Measurements from ENCODE around the gene ZNF213.

The ZNF213 gene

DNA sequence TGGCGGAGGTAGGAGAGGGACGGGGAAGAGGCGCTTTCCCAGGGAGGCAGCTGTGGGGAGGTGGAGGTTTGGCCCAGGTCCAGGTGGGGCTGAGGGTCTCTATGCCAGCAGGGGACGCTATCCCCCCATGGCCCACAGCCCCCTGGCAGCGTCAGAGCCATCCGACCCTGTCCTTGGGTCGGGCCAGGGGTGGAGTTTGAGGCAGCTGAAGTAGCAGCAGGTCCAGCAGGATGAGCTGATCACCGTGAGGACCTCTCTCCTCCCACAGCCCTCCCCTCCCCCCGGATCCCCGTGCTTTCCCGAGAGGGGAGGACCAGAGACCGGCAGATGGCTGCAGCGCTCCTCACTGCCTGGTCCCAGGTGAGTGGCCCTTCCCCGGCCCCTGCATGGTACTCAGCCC lies 19.3 kb upstream of the ZNF213 start:
- DNase-seq (ENCODE audit: insufficient read length, low spot score) (peak; percentile 13), FAIRE-seq (no peak)
- no peak for TF ChIP-seq CTCF (IDR thresholded peaks at IDR 0.05; ENCODE audit: insufficient read depth, missing control alignments)

GRCh38 chr16:3118204-3118790 lies 16.5 kb upstream of the ZNF213 start:
- DNase-seq (ENCODE audit: insufficient read length, low spot score) (peak; percentile 6), FAIRE-seq (no peak)
- TF ChIP-seq CTCF (IDR thresholded peaks at IDR 0.05; ENCODE audit: insufficient read depth, missing control alignments), result no peak

DNA sequence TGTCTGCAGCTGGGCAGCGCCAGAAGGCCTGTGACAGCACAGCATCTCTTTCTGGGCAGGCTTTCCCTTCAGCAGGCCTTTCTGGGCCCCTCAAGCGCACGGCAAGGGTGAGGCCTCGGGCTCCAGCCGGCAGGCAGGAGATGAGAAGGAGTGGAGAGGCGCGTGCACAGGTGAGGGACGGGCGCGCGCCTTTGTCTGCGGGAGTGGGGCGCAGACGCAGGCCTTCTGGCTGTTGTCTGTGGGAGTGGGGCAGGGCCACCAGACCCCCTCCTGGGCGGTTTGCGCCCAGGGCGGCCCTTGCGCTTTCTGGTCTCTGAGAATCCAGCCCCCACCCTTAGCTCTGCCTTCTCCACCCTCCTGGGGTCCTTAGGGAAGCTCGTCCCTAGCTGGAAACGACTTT lies 16.0 kb upstream of the ZNF213 start:
- DNase-seq (ENCODE audit: insufficient read length, low spot score), result no peak
- TF ChIP-seq CTCF (IDR thresholded peaks at IDR 0.05; ENCODE audit: insufficient read depth, missing control alignments), result no peak
- FAIRE-seq, result no peak

GRCh38 chr16:3119286-3119685 lies 15.5 kb upstream of the ZNF213 start:
- TF ChIP-seq CTCF (IDR thresholded peaks at IDR 0.05; ENCODE audit: insufficient read depth, missing control alignments), result no peak
- DNase-seq (ENCODE audit: insufficient read length, low spot score), result peak; percentile 12
- FAIRE-seq, result no peak

- TF ChIP-seq CTCF (IDR thresholded peaks at IDR 0.05; ENCODE audit: insufficient read depth, missing control alignments), result no peak
- DNase-seq (ENCODE audit: insufficient read length, low spot score), result peak; percentile 1
- FAIRE-seq, result no peak
Observed at GRCh38 chr16:3119701-3120408, 15.0 kb upstream of the ZNF213 start.

DNA sequence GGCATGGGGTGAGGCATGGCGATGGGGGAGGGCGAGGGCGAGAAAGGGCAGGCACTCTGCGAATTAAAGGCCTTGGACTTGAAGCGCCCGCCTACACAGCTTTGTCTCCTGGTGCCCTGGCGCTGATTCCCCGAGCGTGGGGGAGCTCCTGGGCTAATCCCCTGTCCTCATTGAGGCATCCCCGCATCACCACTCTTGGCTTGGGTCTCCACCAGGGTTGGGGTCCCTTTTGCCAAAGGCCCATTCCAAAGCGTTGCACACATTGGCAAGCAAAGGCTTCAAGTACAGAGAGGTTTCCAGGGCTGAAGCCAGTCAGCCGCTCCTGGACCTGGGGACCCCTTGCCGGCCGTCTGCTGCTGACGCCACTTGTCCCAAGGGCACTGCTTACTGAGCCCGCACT lies 14.4 kb upstream of the ZNF213 start:
- FAIRE-seq (no peak), DNase-seq (ENCODE audit: insufficient read length, low spot score) (peak; percentile 2)
- TF ChIP-seq CTCF (IDR thresholded peaks at IDR 0.05; ENCODE audit: insufficient read depth, missing control alignments), result no peak

- no peak for FAIRE-seq
- peak; percentile 4 for DNase-seq (ENCODE audit: insufficient read length, low spot score)
- TF ChIP-seq CTCF (IDR thresholded peaks at IDR 0.05; ENCODE audit: insufficient read depth, missing control alignments), result no peak
Observed at GRCh38 chr16:3121851-3122467, 12.9 kb upstream of the ZNF213 start.
